Measurements from ENCODE around the gene RBX1.

DNA sequence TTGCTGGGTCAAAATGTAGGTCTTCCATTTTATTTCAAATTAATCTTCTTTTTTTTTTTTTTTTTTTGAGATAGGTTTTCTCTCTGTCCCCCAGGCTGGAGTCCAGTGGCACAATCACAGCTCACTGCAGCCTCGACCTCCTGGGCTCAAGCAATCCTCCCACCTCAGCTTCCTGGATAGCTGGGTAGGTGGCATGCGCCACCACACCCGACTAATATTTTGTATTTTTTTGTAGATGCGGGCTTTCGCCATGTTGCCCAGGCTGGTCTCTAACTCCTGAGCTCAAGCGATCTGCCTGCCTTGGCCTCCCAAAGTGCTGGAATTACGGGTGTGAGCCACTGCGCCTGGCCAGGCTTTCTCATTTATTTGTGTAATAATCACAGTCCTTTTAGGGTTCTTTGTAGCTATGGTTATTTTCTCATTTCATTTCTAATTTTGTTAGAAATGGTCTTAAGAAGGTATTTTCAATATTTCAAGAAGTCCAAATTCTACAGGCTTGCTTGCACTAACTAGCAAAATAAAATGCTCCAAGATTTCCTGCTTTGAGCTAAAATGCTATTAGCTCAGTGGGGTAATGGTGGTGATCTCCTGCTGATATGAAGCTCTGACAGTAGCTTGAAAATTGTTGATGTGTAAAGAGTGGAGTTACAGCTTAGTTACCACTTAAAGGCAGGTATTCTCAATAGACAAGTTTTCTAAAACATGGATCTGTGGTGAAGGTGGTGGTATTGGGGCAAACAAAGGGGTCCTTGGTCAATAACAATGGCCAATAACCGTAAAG is 50.0 kb downstream of the RBX1 start:
- TF ChIP-seq, protein P1, sequence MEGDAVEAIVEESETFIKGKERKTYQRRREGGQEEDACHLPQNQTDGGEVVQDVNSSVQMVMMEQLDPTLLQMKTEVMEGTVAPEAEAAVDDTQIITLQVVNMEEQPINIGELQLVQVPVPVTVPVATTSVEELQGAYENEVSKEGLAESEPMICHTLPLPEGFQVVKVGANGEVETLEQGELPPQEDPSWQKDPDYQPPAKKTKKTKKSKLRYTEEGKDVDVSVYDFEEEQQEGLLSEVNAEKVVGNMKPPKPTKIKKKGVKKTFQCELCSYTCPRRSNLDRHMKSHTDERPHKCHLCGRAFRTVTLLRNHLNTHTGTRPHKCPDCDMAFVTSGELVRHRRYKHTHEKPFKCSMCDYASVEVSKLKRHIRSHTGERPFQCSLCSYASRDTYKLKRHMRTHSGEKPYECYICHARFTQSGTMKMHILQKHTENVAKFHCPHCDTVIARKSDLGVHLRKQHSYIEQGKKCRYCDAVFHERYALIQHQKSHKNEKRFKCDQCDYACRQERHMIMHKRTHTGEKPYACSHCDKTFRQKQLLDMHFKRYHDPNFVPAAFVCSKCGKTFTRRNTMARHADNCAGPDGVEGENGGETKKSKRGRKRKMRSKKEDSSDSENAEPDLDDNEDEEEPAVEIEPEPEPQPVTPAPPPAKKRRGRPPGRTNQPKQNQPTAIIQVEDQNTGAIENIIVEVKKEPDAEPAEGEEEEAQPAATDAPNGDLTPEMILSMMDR (conservative IDR thresholded peaks at IDR 0.05; ENCODE audit: low read depth in 2 of 2), result no peak
- TF ChIP-seq ZNF331 (CRISPR knock-in tag; IDR thresholded peaks at IDR 0.05; ENCODE audit: low read depth), result no peak
